Left lobe of liver (tissue), 2 donors: Measurements from ENCODE around the gene ZNRF3. TPM values are rescaled to one million over a fixed set of nuclear protein-coding genes. Genes with fewer than 3 reads are reported as not detected.
"Not testable (repeated sequence)": the region's sequence is repeated elsewhere in the genome, so short reads cannot be mapped to it uniquely, and the experiment has no call there.

Experiments used
- ATAC-seq: fragments of 200-7000 bp; cut with Tn5 transposase; one replicate; pipeline ENCODE4 v1.9.1; 2020; ENCODE audit warnings: mild to moderate bottlenecking, moderate library complexity
- DNase-seq: peaks from one replicate; pipeline ENCODE4 v3.0.0-alpha.2; 2020; ENCODE audit warnings: low spot score
- total RNA-seq: library from RNA; stranded (reverse); gene quantifications from one replicate; pipeline ENCODE4 v1.2.1, GENCODE V29; 2021
- donor health status: DM: no; HTN: no; CAD: no; lungs with moderate emphysema.
- donor health status: DM: no; HTN: yes; CAD: no.

ZNRF3 gene
- total RNA-seq, 1 donor from 2014 or later: 7.3 TPM

DNA sequence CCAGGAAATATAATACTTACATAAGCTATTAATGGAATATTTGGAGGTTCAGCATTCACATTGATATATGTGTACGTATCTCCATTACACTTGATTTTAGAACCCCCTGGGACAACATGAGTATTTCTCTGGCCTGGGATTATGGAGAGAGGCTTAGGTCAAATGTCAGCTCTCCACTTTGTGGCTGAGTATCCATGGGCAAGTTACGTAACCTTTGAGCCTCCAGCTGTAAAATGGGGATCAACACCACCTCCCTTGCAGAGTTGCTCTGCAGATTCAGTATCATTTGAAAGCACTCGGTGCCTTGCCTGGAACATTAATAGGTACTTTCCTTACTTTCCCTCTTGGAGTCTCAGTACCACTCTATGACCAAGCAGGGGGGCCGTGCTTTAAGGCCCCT lies 145.1 kb downstream of the ZNRF3 start:
- no peak for ATAC-seq
- no peak for DNase-seq

DNA sequence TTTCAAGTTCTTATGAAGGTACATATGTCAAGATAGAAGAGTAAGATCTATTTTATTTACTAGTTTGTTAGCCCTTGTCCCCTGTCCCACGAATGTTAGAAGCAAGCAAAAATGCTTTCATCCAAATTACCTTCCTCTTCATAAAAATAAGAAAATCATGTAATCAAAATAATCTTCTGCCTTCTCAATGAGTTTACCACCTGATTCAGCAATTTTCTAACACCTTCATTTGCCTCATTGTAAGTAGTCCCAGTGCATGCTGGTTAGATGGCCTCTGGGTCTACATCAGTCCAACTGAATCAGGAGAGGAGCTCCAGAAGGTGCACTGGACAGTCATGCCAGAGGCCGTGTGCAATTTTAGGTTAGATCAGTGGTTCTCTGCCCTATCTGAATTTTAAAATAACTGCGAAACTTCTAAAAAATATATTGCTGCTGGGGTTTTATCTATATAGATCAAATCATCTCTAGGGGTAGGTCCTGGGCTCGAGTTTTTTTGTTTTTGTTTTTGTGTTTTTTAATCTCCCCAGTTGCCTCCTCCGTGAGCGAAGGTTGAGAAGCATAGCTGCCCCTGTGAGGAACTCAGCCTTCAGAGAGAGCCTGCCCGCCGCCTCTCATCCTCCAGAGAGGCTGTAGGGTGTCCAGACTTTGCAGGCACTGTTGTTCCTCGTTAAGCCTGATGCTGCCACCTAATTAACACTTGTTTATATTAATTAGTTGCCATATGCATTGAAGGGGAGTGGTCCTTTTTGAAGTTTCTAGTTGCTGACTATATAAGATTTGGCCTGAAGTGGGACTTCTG lies 146.0 kb downstream of the ZNRF3 start:
- DNase-seq: no peak
- no peak for ATAC-seq

DNA sequence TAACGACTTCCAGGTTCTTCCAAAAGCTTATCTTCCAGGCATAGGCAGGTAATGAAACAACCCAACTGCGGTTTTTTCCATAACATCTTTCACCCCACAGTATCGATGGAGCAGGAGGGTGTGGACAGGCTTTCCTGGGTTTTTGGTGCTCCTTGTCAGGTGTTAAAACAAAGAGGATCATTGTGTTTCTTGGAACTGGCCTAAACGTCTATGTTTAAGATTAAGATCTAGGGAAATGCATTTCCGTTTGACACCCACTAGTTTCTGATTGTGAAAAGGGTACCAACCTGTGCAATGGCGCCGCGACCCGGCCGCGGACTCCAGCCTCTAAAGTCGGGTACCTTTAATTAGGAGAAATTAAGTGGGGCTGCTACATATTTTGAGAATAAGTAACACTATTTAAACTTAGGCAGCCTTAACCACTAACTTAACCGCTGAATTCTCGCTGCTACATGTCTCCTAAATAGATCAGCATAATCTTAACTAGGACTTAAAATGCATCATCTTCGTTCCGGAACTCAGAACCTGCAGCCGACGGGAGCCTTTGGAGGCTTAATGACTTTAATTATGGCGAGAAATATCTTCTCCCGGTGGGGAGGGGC lies 146.7 kb downstream of the ZNRF3 start:
- peak; percentile 2 for ATAC-seq
- no peak for DNase-seq

DNA sequence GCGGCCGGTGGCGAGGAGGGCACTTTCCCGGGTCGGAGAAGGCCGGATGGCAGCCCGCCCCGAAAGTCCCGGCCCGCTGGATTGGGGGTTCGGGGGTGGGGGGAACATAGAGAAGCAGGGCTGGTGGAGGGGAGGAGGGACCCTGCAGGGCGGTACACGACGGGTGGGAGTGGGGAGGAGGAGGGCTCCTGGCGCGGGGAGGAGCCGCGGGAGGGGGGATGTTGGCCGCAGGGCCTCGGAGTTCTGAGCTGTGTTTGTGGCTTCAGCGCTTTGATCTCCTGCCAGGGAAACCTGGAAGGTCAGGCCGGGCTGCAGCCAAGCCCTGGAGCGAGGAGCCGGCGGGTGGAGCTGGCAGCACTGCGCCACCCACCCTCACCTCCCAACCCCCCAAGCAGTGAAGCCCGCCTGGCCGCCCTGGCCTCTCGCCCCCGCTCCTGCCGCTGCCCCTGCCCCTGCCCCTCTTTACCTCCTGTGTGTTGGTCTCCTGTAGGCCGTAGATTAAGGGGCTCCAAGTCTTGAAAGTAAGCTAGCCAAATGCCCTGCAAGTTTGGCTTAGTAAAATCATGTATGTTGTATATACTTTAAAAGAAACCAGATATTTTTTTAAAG lies 147.3 kb downstream of the ZNRF3 start:
- ATAC-seq (peak; percentile 76), DNase-seq (peak; percentile 96)

DNA sequence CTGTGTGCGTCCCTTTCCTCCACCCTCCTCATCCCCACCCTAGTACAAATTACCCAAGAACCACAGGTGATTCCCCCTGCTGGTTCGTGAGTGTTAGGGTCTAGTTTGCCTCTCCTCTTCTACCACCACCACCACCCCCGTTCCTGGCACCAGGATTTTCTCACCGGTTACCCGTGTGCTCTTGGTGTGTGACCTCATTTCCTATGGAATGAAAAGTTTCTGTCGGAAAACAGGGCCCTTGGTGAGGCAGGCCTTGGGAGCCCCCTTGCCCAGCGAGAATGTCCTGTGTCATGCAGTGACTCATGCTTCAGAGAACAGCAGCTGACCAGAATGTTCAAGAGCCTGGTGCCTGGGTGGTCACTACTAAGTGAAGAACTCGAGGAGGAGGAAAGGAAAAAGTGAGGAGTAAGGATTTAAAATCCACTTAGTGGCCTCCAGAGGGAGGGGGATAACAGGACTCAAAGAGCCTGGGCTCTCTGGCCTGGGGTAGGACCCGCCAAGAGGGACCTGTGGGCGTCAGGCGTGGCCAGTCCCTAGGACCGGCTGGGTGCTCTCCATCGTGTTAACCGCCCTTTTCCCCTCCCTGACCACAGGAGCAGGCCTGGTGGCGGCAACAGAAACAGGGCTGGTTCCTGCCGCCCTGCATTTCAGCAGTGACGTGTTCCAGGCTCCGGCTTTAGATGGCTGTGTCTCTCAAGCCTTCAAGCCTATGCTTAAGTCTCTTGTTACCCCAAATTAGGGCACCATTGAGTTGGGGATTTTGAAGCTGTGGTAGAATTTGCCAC lies 148.0 kb downstream of the ZNRF3 start:
- DNase-seq (peak; percentile 64), ATAC-seq (peak; percentile 54)

DNA sequence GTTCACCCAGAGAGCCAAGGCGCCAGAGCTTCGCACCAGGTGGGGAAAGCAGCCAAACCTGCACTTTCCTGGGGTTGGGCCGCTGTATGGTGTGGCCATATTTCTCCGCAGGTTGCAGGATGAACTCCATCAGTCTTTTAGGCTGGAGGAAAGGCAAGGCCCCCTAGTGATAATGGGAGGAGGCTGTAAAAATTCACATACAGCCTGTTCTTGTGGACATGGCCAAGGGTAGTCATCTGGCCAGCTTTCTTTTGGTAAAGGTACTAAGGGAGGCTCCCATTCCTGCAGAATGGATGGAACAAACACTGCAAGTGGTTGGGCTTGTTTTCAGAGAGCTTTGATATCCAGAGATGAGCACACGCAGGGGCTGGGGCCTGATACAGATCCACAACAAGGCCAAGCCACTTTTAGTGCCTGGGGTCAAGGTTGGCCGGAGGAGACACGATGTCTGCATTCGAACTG lies 148.7 kb downstream of the ZNRF3 start:
- ATAC-seq (peak; percentile 30), DNase-seq (peak; percentile 64)

DNA sequence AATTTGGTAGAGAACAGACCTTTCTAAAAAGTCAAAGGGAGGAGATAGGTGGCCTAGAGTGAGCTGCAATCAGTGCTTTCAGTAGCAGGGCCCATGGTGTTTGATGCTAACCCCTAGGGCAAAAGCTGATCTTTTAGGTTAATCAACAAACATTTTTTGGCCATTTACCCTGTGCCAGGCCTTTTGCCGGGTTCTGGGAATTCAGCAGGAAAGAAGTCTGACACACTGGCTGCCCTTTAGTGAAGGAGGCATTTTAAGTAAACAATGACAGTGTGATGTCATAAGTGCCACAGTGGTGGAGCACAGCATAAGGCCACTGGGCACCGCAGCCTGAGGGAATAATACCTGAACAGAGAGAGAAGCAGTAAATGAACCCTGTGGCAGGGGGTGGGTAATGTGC lies 149.2 kb downstream of the ZNRF3 start:
- peak; percentile 65 for ATAC-seq
- DNase-seq: peak; percentile 87

DNA sequence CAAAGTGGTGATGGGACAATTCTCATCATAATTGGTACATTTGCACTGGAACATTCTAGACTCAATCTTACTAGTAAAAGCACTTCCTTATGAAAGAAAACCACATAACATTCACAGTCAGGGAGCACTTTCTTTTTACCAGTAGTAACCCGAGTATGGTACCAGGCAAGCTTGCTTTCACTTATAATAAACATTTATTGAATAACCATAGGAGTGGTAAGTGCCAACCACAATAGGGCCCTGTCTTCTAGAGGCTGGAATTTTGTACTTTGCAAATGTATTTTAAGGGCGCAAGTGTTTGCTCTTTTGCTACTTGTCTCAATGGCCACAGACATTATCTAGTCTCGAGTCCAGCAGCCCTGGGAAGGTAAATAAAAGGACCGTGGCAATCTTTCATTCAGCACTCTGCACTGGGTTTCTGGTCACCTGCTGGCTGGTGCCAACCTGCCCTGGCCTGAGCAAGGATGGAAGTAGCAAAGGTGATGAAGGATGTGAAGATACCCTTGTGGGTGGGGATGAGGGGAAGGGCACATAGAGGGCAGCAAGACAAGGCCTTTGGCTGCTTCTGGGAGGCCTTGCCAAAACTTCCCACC lies 154.1 kb downstream of the ZNRF3 start:
- DNase-seq (no peak), ATAC-seq (peak; percentile 66)

DNA sequence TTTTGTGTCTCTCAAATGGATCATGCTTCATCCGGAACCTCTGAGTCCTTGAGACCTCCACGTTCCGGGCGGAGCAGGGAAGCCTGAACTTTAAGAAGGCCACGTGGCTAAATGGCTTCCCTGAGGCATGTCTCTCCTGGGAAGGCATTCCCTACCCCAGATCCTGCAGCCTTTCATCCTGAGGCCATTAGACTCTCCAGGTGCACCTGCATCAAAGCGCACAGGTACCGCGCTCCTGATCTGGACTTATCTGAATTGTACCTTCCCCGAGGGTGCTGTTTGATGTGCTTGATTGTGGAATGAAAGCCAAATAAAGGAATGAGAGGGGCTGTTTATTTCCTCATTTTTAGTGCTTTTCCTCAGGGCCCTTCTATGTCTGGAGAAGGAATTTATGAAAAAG lies 155.8 kb downstream of the ZNRF3 start:
- DNase-seq: no peak
- no peak for ATAC-seq

DNA sequence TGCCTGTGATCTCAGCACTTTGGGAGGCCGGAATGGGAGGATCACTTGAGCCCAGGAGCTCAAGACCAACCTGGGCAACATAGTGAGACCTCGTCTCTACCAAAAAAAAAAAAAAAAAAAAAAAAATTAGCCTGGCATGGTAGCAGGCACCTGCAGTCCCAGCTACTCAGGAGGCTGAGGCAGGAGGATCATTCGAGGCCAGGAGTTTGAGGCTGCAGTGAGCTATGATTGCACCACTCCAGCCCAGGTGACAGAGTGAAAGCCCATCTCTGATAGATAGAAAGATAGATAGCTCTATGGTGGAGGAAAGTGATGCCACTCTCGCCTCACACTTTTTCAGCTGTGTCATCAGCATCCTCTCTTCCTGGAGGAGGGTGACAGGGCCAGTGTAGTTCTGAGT lies 156.3 kb downstream of the ZNRF3 start:
- not testable (repeated sequence) for ATAC-seq, DNase-seq

DNA sequence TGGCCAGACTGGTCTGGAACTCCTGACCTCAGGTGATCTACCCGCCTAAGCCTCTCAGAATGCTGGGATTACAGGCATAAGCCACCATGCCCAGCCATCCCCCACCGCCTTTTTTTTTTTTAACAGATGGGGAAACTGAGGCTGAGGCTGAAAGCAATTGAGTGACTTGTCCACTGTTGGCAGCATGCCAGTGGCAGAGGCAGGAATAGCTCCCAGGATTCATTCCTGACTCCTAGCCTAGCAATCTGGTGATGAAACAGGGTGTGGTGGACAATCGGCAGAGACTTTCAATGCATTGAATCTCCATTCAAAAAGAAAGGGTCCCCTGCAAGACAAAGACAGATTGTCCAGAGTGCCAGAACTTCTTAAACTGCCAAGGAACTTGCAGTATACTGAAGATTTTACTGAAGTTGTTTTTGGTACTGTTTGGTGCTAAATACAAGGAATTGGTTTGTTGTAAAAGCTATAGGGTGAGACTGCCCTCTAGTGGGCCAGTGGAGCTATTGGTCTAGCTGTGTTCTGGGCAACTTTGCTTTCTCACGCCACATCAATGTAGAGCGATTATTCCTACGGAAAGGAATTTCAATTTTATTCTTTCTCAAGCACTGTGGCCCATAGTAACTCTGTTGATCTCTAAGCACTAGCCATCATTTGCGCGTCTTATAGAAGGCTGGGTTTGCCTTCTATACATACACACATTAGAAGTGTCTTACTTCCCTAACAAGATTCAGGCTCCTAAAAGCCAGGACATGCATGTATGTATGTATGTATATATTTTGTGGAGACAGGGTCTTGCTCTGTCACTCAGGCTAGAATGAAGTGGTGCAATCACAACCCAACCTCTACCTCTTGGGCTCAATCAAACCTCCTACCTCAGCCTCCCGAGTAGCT lies 157.3 kb downstream of the ZNRF3 start:
- ATAC-seq (peak; percentile 83), DNase-seq (peak; percentile 66)

DNA sequence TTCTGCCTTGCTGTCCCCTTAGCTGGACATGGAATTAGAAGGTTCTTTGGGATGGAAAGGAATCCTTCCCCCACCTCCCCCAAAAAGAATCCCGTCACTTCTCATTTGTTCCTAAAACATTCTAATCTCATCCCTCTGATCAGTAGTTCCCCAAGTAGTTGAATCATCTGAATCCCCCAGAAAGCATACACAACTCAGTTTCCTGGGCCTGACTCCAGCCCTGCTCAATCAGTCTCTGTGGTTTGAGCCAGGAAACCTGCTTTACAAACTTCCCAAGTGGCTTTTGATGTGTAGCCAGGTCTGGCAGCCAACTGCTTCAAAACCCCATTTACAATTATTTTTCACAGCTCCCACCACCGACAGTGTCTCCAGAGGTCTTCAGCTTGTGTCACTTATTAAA lies 158.0 kb downstream of the ZNRF3 start:
- DNase-seq (no peak), ATAC-seq (peak; percentile 28)

DNA sequence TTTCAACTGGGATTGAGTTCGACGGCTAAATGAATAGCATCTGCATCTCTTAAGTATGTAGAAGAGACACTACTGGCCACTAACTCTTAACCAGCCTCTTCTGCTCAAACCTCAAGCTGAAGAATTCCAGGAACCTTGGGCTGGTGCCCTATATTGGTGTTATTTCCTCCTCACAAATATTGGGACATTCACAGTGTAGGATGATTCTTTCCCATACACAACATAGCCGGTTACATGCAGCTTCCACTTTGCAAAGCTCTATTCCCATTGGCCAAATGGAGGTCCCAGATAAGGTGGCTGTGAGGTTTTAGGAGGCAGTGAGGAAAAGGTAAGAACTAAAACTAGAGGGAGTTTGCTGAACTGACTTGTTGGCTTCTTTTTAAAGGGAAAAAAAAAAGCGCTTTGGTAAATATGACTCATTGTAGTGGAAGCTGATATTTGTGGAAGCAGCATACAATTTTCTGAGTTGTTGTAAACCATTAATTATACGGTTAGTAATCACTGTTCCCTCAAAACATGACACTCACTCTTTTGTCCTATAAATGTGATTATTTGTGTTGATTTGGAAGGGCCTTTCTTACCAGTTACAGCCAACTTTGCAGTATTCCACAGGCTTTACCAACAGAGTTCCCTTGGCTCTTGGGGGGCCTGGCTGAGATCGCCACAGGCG lies 160.7 kb downstream of the ZNRF3 start:
- DNase-seq (no peak), ATAC-seq (no peak)

DNA sequence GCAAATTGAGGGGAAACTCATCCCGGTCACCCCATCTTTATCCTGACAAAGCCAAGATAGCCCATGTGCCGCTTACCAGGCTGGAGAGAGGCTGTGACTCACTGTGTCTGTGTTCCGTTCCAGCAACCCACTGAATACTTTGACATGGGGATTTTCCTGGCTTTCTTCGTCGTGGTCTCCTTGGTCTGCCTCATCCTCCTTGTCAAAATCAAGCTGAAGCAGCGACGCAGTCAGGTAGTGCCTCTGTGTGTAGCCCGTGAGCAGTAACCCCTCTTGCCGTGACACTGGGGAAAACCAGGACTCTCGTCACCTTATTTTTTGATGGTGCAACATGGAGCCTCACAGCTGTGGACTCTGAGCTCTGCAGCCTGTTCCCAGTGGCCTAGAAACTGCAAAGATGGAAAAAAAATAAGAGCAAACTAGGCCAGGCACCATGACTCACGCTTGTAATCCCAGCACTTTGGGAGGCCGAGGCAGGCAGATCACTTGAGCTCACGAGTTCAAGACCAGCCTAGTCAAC lies 161.3 kb downstream of the ZNRF3 start:
- DNase-seq: peak; percentile 62

DNA sequence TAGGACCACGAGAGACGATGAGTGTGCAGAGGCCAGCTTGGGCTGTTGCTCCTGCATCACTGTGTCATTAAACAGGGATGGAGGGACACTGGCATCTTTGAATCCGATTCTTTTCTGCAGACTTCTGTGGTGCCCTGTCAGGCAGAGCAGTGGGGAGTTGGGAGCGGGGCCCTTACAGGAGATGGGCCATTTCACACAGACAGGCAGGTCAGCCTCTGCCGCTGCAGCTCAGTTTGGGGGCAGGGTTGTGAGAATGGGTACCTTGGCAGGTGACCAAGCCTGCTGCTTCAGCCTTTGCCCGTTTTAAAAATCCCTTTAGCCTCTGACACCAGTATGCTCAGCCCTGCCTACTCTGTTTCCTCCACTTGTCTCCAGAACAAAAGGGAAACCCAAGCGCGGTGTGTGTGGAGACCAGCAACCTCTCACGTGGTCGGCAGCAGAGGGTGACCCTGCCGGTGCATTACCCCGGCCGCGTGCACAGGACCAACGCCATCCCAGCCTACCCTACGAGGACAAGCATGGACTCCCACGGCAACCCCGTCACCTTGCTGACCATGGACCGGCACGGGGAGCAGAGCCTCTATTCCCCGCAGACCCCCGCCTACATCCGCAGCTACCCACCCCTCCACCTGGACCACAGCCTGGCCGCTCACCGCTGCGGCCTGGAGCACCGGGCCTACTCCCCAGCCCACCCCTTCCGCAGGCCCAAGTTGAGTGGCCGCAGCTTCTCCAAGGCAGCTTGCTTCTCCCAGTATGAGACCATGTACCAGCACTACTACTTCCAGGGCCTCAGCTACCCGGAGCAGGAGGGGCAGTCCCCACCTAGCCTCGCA lies 165.7 kb downstream of the ZNRF3 start:
- DNase-seq: no peak
- ATAC-seq: no peak

More for the DNA sequence above, 161.3 kb downstream of the ZNRF3 start:
- ATAC-seq: peak; percentile 64

DNA sequence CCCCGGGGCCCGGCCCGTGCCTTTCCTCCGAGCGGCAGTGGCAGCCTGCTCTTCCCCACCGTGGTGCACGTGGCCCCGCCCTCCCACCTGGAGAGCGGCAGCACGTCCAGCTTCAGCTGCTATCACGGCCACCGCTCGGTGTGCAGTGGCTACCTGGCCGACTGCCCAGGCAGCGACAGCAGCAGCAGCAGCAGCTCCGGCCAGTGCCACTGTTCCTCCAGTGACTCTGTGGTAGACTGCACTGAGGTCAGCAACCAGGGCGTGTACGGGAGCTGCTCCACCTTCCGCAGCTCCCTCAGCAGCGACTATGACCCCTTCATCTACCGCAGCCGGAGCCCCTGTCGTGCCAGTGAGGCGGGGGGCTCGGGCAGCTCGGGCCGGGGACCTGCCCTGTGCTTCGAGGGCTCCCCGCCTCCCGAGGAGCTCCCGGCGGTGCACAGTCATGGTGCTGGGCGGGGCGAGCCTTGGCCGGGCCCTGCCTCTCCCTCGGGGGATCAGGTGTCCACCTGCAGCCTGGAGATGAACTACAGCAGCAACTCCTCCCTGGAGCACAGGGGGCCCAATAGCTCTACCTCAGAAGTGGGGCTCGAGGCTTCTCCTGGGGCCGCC lies 166.4 kb downstream of the ZNRF3 start:
- no peak for ATAC-seq
- no peak for DNase-seq

DNA sequence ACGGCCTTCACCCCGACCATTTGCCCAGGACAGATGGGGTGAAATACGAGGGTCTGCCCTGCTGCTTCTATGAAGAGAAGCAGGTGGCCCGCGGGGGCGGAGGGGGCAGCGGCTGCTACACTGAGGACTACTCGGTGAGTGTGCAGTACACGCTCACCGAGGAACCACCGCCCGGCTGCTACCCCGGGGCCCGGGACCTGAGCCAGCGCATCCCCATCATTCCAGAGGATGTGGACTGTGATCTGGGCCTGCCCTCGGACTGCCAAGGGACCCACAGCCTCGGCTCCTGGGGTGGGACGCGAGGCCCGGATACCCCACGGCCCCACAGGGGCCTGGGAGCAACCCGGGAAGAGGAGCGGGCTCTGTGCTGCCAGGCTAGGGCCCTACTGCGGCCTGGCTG lies 167.1 kb downstream of the ZNRF3 start:
- DNase-seq (no peak), ATAC-seq (no peak)
